Endodermal cell (in vitro differentiated cells): ENCODE data around the gene APBA2. TPM values are rescaled to one million over a fixed set of nuclear protein-coding genes. Genes with fewer than 3 reads are reported as not detected.

ENCODE experiments used
- DNase-seq: peaks from one replicate; pipeline ENCODE4 v3.0.0-alpha.2; 2017
- H3K27ac ChIP-seq: 2 replicates; pipeline ENCODE4 v1.5.1; 2013; ENCODE audit warnings: mild to moderate bottlenecking, low read depth, low read length, moderate library complexity
- H3K27me3 ChIP-seq: 2 replicates; pipeline ENCODE4 v1.6.1; 2013; ENCODE audit warnings: mild to moderate bottlenecking, low read length, moderate library complexity; ENCODE audit not compliant: insufficient read depth, control insufficient read depth, poor library complexity, severe bottlenecking
- H3K36me3 ChIP-seq: 2 replicates; pipeline ENCODE4 v1.7.0; 2013; ENCODE audit warnings: mild to moderate bottlenecking, low read length, moderate library complexity; ENCODE audit not compliant: control insufficient read depth, insufficient read depth
- H3K4me1 ChIP-seq: one replicate; pipeline ENCODE4 v1.7.0; 2013; ENCODE audit warnings: low read length; ENCODE audit not compliant: control insufficient read depth, insufficient read depth
- H3K4me3 ChIP-seq: 2 replicates; pipeline ENCODE4 v1.5.1; 2013; ENCODE audit warnings: mild to moderate bottlenecking, low read length, moderate library complexity
- H3K9ac ChIP-seq: 2 replicates; pipeline ENCODE4 v1.6.1; 2013; ENCODE audit warnings: mild to moderate bottlenecking, low read length, moderate library complexity; ENCODE audit not compliant: poor library complexity, severe bottlenecking; ENCODE audit errors: extremely low read depth
- H3K9me3 ChIP-seq: 2 replicates; pipeline ENCODE4 v1.6.1; 2013; ENCODE audit warnings: mild to moderate bottlenecking, low read length, moderate library complexity; ENCODE audit not compliant: control insufficient read depth
- H3K27ac Mint-ChIP-seq: 2 replicates; pipeline ENCODE4 v1.8.0; 2020; ENCODE audit warnings: mixed read lengths
- H3K27me3 Mint-ChIP-seq: 2 replicates; pipeline ENCODE4 v1.8.0; 2021; ENCODE audit warnings: mild to moderate bottlenecking, mixed read lengths; ENCODE audit not compliant: insufficient read depth
- H3K36me3 Mint-ChIP-seq: 2 replicates; pipeline ENCODE4 v1.8.0; 2020; ENCODE audit warnings: low read depth, mixed read lengths
- H3K4me1 Mint-ChIP-seq: 2 replicates; pipeline ENCODE4 v1.8.0; 2020; ENCODE audit warnings: mixed read lengths
- H3K4me3 Mint-ChIP-seq: 2 replicates; pipeline ENCODE4 v1.8.0; 2020; ENCODE audit warnings: mild to moderate bottlenecking, moderate library complexity, mixed read lengths
- H3K9me3 Mint-ChIP-seq: 2 replicates; pipeline ENCODE4 v1.8.0; 2020; ENCODE audit warnings: mild to moderate bottlenecking, mixed read lengths
- WGBS, 2 experiments: methylation state at CpG; one replicate each; pipeline versions ENCODE4 v1.1.5 to v1.1.7; 2013; ENCODE audit warnings: missing lambda C conversion rate in 2 of 2, mixed read lengths in 1 of 2; ENCODE audit not compliant: insufficient coverage in 1 of 2, insufficient read length in 1 of 2; 5-methylcytosine and 5-hydroxymethylcytosine counted together
- total RNA-seq, 2 donors: library from RNA; stranded (reverse); fragmentation: NEBNext Ultra II Directional in 1 of 2; extraction: Animal tissue kit (Norgen Biotek cat#: 25700) in 1 of 2; gene quantifications; 2 replicates in 1 of 2; 3 replicates in 1 of 2; pipeline ENCODE4 v1.2.1, GENCODE V29; 2021
- TF ChIP-seq, protein P1 (sequence below): fragments of 200-600 bp; sonication (generic); conservative IDR thresholded peaks from 2 replicates; pipeline ENCODE4 v1.5.0; 2021; ENCODE audit warnings: antibody characterized with exemption, mild to moderate bottlenecking

Gene APBA2
- total RNA-seq, 2 donors from 2014 or later = 27.1 to 27.3 TPM

DNA sequence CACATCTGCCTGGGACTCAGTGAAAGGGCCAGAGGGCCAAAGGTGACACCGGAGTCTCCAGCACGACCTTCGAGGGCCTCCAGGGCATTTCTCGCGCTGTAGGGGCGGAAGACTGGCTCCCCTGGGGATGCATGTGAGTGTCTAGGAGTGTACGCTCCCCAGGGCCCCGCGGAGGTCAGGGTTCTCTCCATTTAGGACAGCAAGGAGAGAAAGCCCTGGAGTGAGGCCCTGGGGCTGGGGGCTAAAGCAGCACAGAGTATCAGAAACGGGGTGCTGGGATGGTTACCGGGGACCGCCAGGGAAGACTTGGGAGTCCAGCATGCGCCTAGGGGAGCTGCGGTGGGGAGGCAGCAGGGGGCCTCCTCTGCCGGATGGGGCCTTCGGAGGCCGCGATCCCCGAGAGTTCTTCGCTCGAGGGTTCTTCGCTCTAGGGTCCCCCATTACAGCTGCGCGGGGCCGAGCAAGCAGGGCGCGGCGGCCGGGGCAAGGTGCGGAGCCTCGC, 595 bp upstream of the APBA2 start:
- 42 to 55% methylated on average over 19 to 31 of the region's 31 CpGs for WGBS, 2 experiments
- H3K4me1 Mint-ChIP-seq = peaks cover 19% of the 10 kb centered on the region
- Histone ChIP-seq H3K27ac (no peak overlapping the region), H3K36me3 (no peaks in the 10 kb centered on the region), H3K27me3 (peaks cover 22% of the 10 kb centered on the region), H3K4me3 (peak overlapping the region; percentile 66), H3K9ac (peak overlapping the region; percentile 25), H3K4me1 (no peaks in the 10 kb centered on the region), H3K9me3 (no peaks in the 10 kb centered on the region)
- H3K27me3 Mint-ChIP-seq = peaks cover 30% of the 10 kb centered on the region
- DNase-seq = no peak
- H3K36me3 Mint-ChIP-seq = no peaks in the 10 kb centered on the region
- H3K9me3 Mint-ChIP-seq = no peaks in the 10 kb centered on the region
- TF ChIP-seq, protein P1, sequence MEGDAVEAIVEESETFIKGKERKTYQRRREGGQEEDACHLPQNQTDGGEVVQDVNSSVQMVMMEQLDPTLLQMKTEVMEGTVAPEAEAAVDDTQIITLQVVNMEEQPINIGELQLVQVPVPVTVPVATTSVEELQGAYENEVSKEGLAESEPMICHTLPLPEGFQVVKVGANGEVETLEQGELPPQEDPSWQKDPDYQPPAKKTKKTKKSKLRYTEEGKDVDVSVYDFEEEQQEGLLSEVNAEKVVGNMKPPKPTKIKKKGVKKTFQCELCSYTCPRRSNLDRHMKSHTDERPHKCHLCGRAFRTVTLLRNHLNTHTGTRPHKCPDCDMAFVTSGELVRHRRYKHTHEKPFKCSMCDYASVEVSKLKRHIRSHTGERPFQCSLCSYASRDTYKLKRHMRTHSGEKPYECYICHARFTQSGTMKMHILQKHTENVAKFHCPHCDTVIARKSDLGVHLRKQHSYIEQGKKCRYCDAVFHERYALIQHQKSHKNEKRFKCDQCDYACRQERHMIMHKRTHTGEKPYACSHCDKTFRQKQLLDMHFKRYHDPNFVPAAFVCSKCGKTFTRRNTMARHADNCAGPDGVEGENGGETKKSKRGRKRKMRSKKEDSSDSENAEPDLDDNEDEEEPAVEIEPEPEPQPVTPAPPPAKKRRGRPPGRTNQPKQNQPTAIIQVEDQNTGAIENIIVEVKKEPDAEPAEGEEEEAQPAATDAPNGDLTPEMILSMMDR = no peak
- peak overlapping the region; percentile 57 for H3K4me3 Mint-ChIP-seq
- H3K27ac Mint-ChIP-seq = no peak overlapping the region

DNA sequence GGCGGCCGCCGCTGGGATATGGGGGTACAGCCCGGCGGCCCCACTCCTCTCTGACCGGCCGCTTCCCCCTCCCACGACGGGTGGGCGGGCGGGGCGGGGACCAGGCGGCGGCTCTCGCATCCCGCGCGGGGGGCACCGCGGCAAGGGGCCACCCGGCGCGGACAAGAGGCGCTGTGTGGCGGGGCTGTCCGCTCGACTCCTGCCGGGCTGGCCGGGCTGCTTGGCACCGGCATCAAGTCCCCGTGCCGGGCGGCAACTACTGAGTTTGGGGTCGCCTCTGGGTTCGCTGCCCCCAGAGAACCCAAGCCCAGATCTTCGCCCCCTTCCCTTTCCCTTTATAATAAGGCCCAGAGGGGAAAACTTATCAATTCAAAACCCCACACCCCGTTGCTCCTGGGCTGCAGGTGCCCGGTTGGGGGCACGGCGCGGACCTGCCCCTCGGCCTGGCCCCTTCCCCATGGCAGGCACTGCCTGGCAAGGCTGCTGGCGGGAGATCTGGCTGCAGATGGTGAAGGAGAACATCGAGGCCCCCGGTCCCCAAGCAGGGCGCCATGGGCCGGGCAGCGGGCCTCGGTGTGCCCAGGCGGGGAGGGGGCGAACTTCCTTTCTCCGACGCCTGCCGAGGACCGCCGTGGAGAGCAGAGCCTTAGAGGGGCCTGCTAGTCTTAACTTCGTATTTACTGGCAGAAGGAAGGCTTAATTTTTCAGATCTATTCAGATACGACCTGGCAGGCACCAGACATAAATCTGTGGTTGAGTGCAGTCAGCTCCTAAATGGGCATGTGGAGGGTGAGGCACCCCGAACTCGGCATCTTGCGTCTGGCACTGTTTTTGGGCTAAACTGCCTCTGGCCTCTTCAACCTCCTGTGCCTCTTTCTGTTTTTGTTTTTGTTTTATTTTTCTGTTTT, 911 bp downstream of the APBA2 start:
- Histone ChIP-seq H3K27ac (no peak overlapping the region), H3K9ac (no peak overlapping the region), H3K27me3 (peaks cover 22% of the 10 kb centered on the region), H3K4me1 (no peaks in the 10 kb centered on the region), H3K4me3 (peak overlapping the region; percentile 69), H3K9me3 (no peaks in the 10 kb centered on the region), H3K36me3 (no peaks in the 10 kb centered on the region)
- TF ChIP-seq, protein P1 = no peak
- Mint-ChIP-seq H3K4me3 (peak overlapping the region; percentile 57), H3K36me3 (no peaks in the 10 kb centered on the region), H3K9me3 (no peaks in the 10 kb centered on the region), H3K27ac (no peak overlapping the region), H3K27me3 (peaks cover 30% of the 10 kb centered on the region), H3K4me1 (peaks cover 19% of the 10 kb centered on the region)
- DNase-seq = no peak
- 26 to 82% methylated on average over 8 to 61 of the region's 61 CpGs for WGBS, 2 experiments

DNA sequence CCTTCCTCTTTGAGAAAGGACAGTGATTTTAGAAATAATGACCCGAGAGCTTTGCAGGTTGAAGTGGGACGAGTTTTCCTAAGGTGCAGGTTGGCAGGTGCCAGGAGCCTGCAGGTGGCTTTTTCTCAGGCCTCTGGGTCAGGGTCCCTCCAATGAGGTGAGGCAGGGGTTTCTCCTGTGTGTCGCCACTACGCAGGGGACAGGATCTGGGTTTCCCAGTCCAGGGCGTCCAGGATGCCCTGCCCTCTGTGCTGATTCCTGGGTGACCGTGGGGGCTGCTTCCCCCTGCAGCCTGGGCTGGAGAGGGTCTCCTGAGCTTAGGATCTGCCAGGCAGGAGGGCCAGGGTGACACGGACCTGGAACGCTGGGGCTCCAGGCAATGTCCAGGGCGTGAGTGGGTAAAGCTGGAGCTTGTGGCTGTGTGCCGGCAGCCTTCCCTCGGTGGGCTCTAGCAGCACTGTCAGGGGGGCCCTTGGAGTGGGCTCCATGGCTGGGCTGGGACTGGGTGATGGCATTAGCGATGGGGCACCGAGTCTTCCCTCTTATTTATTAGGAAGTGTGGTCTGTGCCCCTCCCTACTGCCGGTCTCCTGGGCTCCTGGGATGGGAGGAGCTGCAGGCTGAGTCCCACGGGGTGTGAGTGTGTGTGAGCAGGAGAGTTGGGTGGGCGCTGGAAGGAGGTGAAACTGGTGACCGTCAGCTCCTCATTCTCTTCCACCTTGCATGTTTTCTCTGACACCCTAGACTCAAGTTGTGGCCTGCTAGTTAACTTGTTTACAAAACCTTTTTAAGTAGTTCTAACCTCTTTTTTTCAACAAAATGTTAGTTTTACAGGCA, 1.8 kb downstream of the APBA2 start:
- H3K27ac ChIP-seq = no peak overlapping the region
- H3K9me3 Mint-ChIP-seq = no peaks in the 10 kb centered on the region
- WGBS, 2 experiments = 82 to 93% methylated on average over 6 to 17 of the region's 17 CpGs
- peaks cover 22% of the 10 kb centered on the region for H3K27me3 ChIP-seq
- DNase-seq = no peak
- TF ChIP-seq, protein P1 = no peak
- H3K36me3 ChIP-seq = no peaks in the 10 kb centered on the region
- H3K9me3 ChIP-seq = no peaks in the 10 kb centered on the region
- H3K4me3 Mint-ChIP-seq = peak overlapping the region; percentile 57
- no peak overlapping the region for H3K9ac ChIP-seq
- no peaks in the 10 kb centered on the region for H3K4me1 ChIP-seq
- H3K36me3 Mint-ChIP-seq = no peaks in the 10 kb centered on the region
- H3K27ac Mint-ChIP-seq = no peak overlapping the region
- peak overlapping the region; percentile 69 for H3K4me3 ChIP-seq
- H3K27me3 Mint-ChIP-seq = peaks cover 30% of the 10 kb centered on the region
- peaks cover 19% of the 10 kb centered on the region for H3K4me1 Mint-ChIP-seq
